Measurements from ENCODE around the gene SEC16A.

Gene SEC16A

GRCh38 chr9:136405481-136405880 is 77.4 kb downstream of the SEC16A start:
- WGBS: 96% methylated on average over 6 of the region's 7 CpGs
- Histone ChIP-seq H3K27me3 (ENCODE audit: insufficient read depth, low read length) (no peaks in the 10 kb centered on the region), H3K36me3 (ENCODE audit: insufficient read depth, low read length) (peaks cover 67% of the 10 kb centered on the region), H3K4me1 (ENCODE audit: insufficient read depth, low read length) (no peaks in the 10 kb centered on the region), H3K27ac (ENCODE audit: low read depth, low read length) (no peak overlapping the region), H3K4me3 (ENCODE audit: low read length) (no peak overlapping the region), H3K9ac (ENCODE audit: low read depth, low read length) (no peak overlapping the region), H3K9me3 (ENCODE audit: insufficient read depth, low read depth, low read length) (no peaks in the 10 kb centered on the region)

GRCh38 chr9:136404801-136405136 is 78.1 kb downstream of the SEC16A start:
- H3K27ac ChIP-seq (ENCODE audit: low read depth, low read length): no peak overlapping the region
- H3K4me1 ChIP-seq (ENCODE audit: insufficient read depth, low read length): no peaks in the 10 kb centered on the region
- H3K36me3 ChIP-seq (ENCODE audit: insufficient read depth, low read length): peaks cover 67% of the 10 kb centered on the region
- no peaks in the 10 kb centered on the region for H3K9me3 ChIP-seq (ENCODE audit: insufficient read depth, low read depth, low read length)
- no peak overlapping the region for H3K9ac ChIP-seq (ENCODE audit: low read depth, low read length)
- no peaks in the 10 kb centered on the region for H3K27me3 ChIP-seq (ENCODE audit: insufficient read depth, low read length)
- WGBS: 95% methylated on average over 14 of the region's 14 CpGs
- H3K4me3 ChIP-seq (ENCODE audit: low read length): no peak overlapping the region

- H3K4me1 ChIP-seq (ENCODE audit: insufficient read depth, low read length): no peaks in the 10 kb centered on the region
- H3K27me3 ChIP-seq (ENCODE audit: insufficient read depth, low read length): no peaks in the 10 kb centered on the region
- no peak overlapping the region for H3K9ac ChIP-seq (ENCODE audit: low read depth, low read length)
- H3K27ac ChIP-seq (ENCODE audit: low read depth, low read length): no peak overlapping the region
- H3K9me3 ChIP-seq (ENCODE audit: insufficient read depth, low read depth, low read length): no peaks in the 10 kb centered on the region
- H3K4me3 ChIP-seq (ENCODE audit: low read length): no peak overlapping the region
- 96% methylated on average over 32 of the region's 32 CpGs for WGBS
- H3K36me3 ChIP-seq (ENCODE audit: insufficient read depth, low read length): peaks cover 67% of the 10 kb centered on the region
These were observed 78.7 kb downstream of the SEC16A start for GRCh38 chr9:136403915-136404800.

GRCh38 chr9:136403538-136403914 is 79.3 kb downstream of the SEC16A start:
- peaks cover 63% of the 10 kb centered on the region for H3K36me3 ChIP-seq (ENCODE audit: insufficient read depth, low read length)
- 95% methylated on average over 5 of the region's 5 CpGs for WGBS
- H3K4me1 ChIP-seq (ENCODE audit: insufficient read depth, low read length): no peaks in the 10 kb centered on the region
- H3K4me3 ChIP-seq (ENCODE audit: low read length): no peak overlapping the region
- H3K27ac ChIP-seq (ENCODE audit: low read depth, low read length): no peak overlapping the region
- no peaks in the 10 kb centered on the region for H3K9me3 ChIP-seq (ENCODE audit: insufficient read depth, low read depth, low read length)
- H3K27me3 ChIP-seq (ENCODE audit: insufficient read depth, low read length): no peaks in the 10 kb centered on the region
- no peak overlapping the region for H3K9ac ChIP-seq (ENCODE audit: low read depth, low read length)

GRCh38 chr9:136402067-136402466 is 80.8 kb downstream of the SEC16A start:
- no peak overlapping the region for H3K9ac ChIP-seq (ENCODE audit: low read depth, low read length)
- no peak overlapping the region for H3K4me3 ChIP-seq (ENCODE audit: low read length)
- no peaks in the 10 kb centered on the region for H3K27me3 ChIP-seq (ENCODE audit: insufficient read depth, low read length)
- no peaks in the 10 kb centered on the region for H3K4me1 ChIP-seq (ENCODE audit: insufficient read depth, low read length)
- 93% methylated on average over 13 of the region's 13 CpGs for WGBS
- H3K36me3 ChIP-seq (ENCODE audit: insufficient read depth, low read length): peaks cover 63% of the 10 kb centered on the region
- no peaks in the 10 kb centered on the region for H3K9me3 ChIP-seq (ENCODE audit: insufficient read depth, low read depth, low read length)
- H3K27ac ChIP-seq (ENCODE audit: low read depth, low read length): no peak overlapping the region

- no peaks in the 10 kb centered on the region for H3K27me3 ChIP-seq (ENCODE audit: insufficient read depth, low read length)
- H3K4me3 ChIP-seq (ENCODE audit: low read length): no peak overlapping the region
- no peak overlapping the region; the same call in 1 of the 2 replicates for H3K27ac ChIP-seq (ENCODE audit: low read depth, low read length)
- no peaks in the 10 kb centered on the region for H3K4me1 ChIP-seq (ENCODE audit: insufficient read depth, low read length)
- peaks cover 64% of the 10 kb centered on the region for H3K36me3 ChIP-seq (ENCODE audit: insufficient read depth, low read length)
- no peaks in the 10 kb centered on the region for H3K9me3 ChIP-seq (ENCODE audit: insufficient read depth, low read depth, low read length)
- 96% methylated on average over 18 of the region's 18 CpGs for WGBS
- H3K9ac ChIP-seq (ENCODE audit: low read depth, low read length): no peak overlapping the region
These were observed 81.5 kb downstream of the SEC16A start for GRCh38 chr9:136401173-136401922.

GRCh38 chr9:136400038-136400834 is 82.6 kb downstream of the SEC16A start, which contains the start of gene SNAPC4:
SNAPC4 (minus strand) TSS chr9:136400170; CDS start chr9:136398428, 1,742 bp downstream.
- Histone ChIP-seq H3K9ac (ENCODE audit: low read depth, low read length) (peak within 1 kb of the TSS; percentile 91), H3K4me1 (ENCODE audit: insufficient read depth, low read length) (no peaks in the 10 kb centered on the region), H3K4me3 (ENCODE audit: low read length) (peak within 1 kb of the TSS; percentile 99), H3K27me3 (ENCODE audit: insufficient read depth, low read length) (no peaks in the 10 kb centered on the region), H3K36me3 (ENCODE audit: insufficient read depth, low read length) (peaks cover 65% of the 10 kb centered on the region), H3K27ac (ENCODE audit: low read depth, low read length) (peak within 1 kb of the TSS; percentile 63), H3K9me3 (ENCODE audit: insufficient read depth, low read depth, low read length) (no peaks in the 10 kb centered on the region)
- 16% methylated on average over 71 of the region's 71 CpGs for WGBS

- Histone ChIP-seq H3K9me3 (ENCODE audit: insufficient read depth, low read depth, low read length) (no peaks in the 10 kb centered on the region), H3K4me3 (ENCODE audit: low read length) (peak overlapping the region; percentile 99), H3K27ac (ENCODE audit: low read depth, low read length) (peak overlapping the region; percentile 38), H3K4me1 (ENCODE audit: insufficient read depth, low read length) (no peaks in the 10 kb centered on the region), H3K27me3 (ENCODE audit: insufficient read depth, low read length) (no peaks in the 10 kb centered on the region), H3K9ac (ENCODE audit: low read depth, low read length) (peak overlapping the region; percentile 91), H3K36me3 (ENCODE audit: insufficient read depth, low read length) (peaks cover 65% of the 10 kb centered on the region)
- WGBS: 3% methylated on average over 67 of the region's 67 CpGs
These were observed 83.4 kb downstream of the SEC16A start for GRCh38 chr9:136399176-136400037.

- H3K4me3 ChIP-seq (ENCODE audit: low read length): peak overlapping the region; percentile 99
- no peak overlapping the region; the same call in 1 of the 2 replicates for H3K27ac ChIP-seq (ENCODE audit: low read depth, low read length)
- 94% methylated on average over 12 of the region's 12 CpGs for WGBS
- H3K9ac ChIP-seq (ENCODE audit: low read depth, low read length): no peak overlapping the region
- peaks cover 65% of the 10 kb centered on the region for H3K36me3 ChIP-seq (ENCODE audit: insufficient read depth, low read length)
- H3K27me3 ChIP-seq (ENCODE audit: insufficient read depth, low read length): no peaks in the 10 kb centered on the region
- H3K9me3 ChIP-seq (ENCODE audit: insufficient read depth, low read depth, low read length): no peaks in the 10 kb centered on the region
- no peaks in the 10 kb centered on the region for H3K4me1 ChIP-seq (ENCODE audit: insufficient read depth, low read length)
These were observed 84.6 kb downstream of the SEC16A start for GRCh38 chr9:136398286-136398685.

- H3K9me3 ChIP-seq (ENCODE audit: insufficient read depth, low read depth, low read length): no peaks in the 10 kb centered on the region
- H3K9ac ChIP-seq (ENCODE audit: low read depth, low read length): no peak overlapping the region
- H3K27ac ChIP-seq (ENCODE audit: low read depth, low read length): no peak overlapping the region
- H3K4me3 ChIP-seq (ENCODE audit: low read length): no peak overlapping the region
- H3K4me1 ChIP-seq (ENCODE audit: insufficient read depth, low read length): no peaks in the 10 kb centered on the region
- 81% methylated on average over 6 of the region's 6 CpGs for WGBS
- H3K27me3 ChIP-seq (ENCODE audit: insufficient read depth, low read length): no peaks in the 10 kb centered on the region
- peaks cover 70% of the 10 kb centered on the region for H3K36me3 ChIP-seq (ENCODE audit: insufficient read depth, low read length)
These were observed 85.2 kb downstream of the SEC16A start for GRCh38 chr9:136397643-136398042.
